PFSK-1 (cell line): ENCODE measurements around the gene VKORC1L1.
A peak's percentile ranks its signal among the peaks of the same experiment; 100 is the strongest.

Source experiments
- FOXP2 ChIP-seq: optimal IDR thresholded peaks from 2 replicates; pipeline ENCODE3; 2011; ENCODE audit warnings: borderline replicate concordance, control low read depth, inconsistent platforms; ENCODE audit not compliant: insufficient read depth; ENCODE audit errors: extremely low read length, extremely low read depth
- POLR2AphosphoS5 ChIP-seq: IDR thresholded peaks from 2 replicates; pipeline ENCODE4 v1.6.1; 2012; ENCODE audit warnings: low read depth, mild to moderate bottlenecking, control low read depth, low read length, moderate library complexity
- REST ChIP-seq, 2 experiments: IDR thresholded peaks; 2 replicates each; pipeline versions ENCODE4 v1.6.1 to v1.8.0; 2011 to 2012; ENCODE audit warnings: low read depth in 2 of 2, low read length in 2 of 2, control low read depth in 1 of 2, inconsistent platforms in 1 of 2, mild to moderate bottlenecking in 1 of 2, moderate library complexity in 1 of 2; ENCODE audit not compliant: insufficient read depth in 1 of 2
- SIN3A ChIP-seq: IDR thresholded peaks from 2 replicates; pipeline ENCODE4 v1.6.1; 2012; ENCODE audit warnings: mild to moderate bottlenecking, low read length, moderate library complexity, borderline replicate concordance; ENCODE audit not compliant: insufficient read depth
- TAF1 ChIP-seq: IDR thresholded peaks from 2 replicates; pipeline ENCODE4 v1.6.1; 2012; ENCODE audit warnings: low read length, control low read depth, borderline replicate concordance; ENCODE audit not compliant: insufficient read depth

The VKORC1L1 gene

DNA sequence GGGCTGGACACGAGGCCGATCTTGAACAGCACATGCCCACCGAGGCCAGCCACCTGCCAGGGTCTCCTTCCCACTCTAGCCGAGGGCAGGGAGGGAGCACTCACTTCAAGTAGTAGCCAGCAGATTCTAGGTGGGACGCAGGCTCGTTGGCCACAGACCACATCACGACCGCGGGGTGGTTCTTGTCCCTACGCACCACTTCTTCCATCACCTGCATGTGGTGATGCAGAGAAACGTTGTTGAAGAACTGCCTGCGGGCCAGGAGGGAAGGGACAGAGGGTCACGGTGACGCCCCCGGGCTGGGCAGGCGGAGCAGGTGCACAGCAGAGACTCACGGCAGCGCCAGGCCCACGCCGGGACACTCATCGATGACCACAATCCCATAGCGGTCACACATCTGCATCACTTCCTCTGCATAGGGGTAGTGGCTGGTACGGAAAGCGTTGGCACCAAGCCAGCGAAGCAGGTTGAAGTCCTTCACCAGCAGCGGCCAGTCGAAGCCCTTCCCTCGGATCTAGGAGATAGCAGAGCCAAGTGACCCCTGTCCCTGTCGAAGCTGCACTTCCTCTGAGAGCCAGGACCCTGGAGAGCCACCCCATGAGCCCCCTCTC, 101.4 kb downstream of the VKORC1L1 start:
- TF ChIP-seq TAF1 (no peak), SIN3A (no peak), FOXP2 (no peak), REST (IDR thresholded peaks at IDR 0.05; ENCODE audit: insufficient read depth in 1 of 2, low read depth in 2 of 2, low read length in 2 of 2) (no peak), POLR2AphosphoS5 (no peak)

- TF ChIP-seq TAF1 (no peak), REST (IDR thresholded peaks at IDR 0.05; ENCODE audit: insufficient read depth in 1 of 2, low read depth in 2 of 2, low read length in 2 of 2) (no peak), POLR2AphosphoS5 (no peak), SIN3A (no peak)
Observed at GRCh38 chr7:65974876-65975275, 102.0 kb downstream of the VKORC1L1 start.

DNA sequence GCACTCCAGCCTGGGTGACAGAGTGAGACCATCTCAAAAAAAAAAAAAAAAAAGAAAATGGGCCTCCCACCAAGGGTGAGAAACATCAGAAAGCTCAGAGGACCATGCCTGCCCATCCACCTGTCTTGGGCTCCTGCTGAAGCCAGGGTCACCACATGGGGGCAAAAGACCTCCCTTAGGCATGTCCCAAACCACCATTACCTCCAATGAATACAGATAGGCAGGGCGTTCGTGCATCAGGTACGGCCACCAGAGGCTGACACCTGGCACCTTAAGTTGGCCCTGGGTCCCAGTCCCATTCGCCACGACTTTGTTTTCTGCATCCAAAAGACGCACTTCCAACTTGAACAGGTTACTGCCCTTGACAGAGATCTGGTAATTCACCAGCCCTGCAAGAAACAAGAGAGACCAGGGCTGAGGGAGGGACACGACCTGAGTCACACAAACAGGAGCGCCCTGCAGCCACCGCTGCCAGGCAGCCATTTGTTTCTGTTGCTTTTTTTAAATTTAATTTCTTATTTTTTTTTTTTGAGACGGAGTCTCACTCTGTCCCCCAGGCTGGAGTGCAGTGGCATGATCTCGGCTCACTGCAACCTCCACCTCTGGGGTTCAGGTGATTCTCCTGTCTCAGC, 103.1 kb downstream of the VKORC1L1 start:
- no peak for TF ChIP-seq POLR2AphosphoS5
- no peak for TF ChIP-seq SIN3A
- TF ChIP-seq FOXP2, result no peak
- TF ChIP-seq TAF1, result no peak
- no peak for TF ChIP-seq REST (IDR thresholded peaks at IDR 0.05; ENCODE audit: insufficient read depth in 1 of 2, low read depth in 2 of 2, low read length in 2 of 2)

- TF ChIP-seq REST (IDR thresholded peaks at IDR 0.05; ENCODE audit: insufficient read depth in 1 of 2, low read depth in 2 of 2, low read length in 2 of 2), result no peak
- TF ChIP-seq SIN3A, result no peak
- TF ChIP-seq POLR2AphosphoS5, result peak; percentile 26; the same call in 1 of the 2 replicates
- TF ChIP-seq FOXP2, result no peak
- TF ChIP-seq TAF1, result no peak
Observed at GRCh38 chr7:65976659-65977196, 103.9 kb downstream of the VKORC1L1 start.
